ENCODE data around the gene RNF227.
"Not testable (repeated sequence)": the region's sequence is repeated elsewhere in the genome, so short reads cannot be mapped to it uniquely, and the experiment has no call there.

Gene RNF227

DNA sequence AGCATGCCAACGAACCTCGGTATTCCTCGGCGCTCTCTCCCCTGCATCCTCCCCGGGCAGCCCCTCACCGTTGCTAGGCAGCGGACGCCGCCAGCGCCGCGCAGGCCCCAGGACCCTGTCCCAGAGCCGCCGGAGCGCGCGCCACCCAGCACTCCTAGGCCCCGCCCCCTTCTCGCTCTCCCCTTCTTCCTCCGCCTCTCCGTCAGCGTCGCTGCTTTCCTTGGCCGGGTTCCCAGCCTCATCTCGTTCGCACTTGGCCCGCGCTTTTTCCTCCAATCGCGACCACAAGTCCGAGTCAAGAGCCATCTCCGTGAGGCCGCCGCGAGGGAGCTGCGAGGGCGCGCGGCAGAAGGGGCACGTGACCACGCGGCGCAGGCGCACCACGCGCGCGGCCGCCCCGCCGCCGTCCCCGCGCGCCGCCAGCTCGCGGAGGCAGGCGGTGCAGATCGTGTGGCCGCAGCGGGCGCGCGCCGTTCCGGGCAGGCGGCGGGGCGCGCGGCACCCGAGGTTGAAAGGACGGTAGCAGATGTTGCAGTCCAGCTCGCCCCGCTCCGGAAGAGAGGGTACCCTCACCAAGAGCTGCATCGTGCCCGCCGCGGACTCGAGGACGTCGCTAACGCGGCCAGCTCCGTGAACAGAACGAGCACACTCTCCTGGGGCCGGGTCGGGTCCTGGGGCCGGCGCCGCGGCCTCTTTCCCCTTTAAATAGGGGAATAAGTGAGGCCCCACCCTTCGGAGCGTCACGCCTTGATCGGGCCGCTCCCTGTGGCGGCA lies at the start of gene RNF227:
TSS of gene RNF227 (minus strand) at position 679 of the 774 bp plus-strand sequence. CDS start at position 585, 94 bp downstream.
- Histone ChIP-seq H3K4me3 (ENCODE audit: low read depth in 1 of 2, low read length in 2 of 2) (peak within 1 kb of the TSS; percentile 67 to 83), H3K27me3 (ENCODE audit: control insufficient read depth in 1 of 2, insufficient read depth in 2 of 2, low read length in 2 of 2) (no peaks in the 10 kb centered on the region), H3K9me3 (ENCODE audit: low read length) (no peaks in the 10 kb centered on the region), H3K9ac (ENCODE audit: low read length) (peak within 1 kb of the TSS; percentile 73), H3K36me3 (ENCODE audit: insufficient read depth, low read length) (peaks cover 17% of the 10 kb centered on the region), H3K4me1 (ENCODE audit: insufficient read depth, low read length) (peaks cover 15% of the 10 kb centered on the region), H3K27ac (ENCODE audit: low read depth, low read length) (peak within 1 kb of the TSS; percentile 95)

DNA sequence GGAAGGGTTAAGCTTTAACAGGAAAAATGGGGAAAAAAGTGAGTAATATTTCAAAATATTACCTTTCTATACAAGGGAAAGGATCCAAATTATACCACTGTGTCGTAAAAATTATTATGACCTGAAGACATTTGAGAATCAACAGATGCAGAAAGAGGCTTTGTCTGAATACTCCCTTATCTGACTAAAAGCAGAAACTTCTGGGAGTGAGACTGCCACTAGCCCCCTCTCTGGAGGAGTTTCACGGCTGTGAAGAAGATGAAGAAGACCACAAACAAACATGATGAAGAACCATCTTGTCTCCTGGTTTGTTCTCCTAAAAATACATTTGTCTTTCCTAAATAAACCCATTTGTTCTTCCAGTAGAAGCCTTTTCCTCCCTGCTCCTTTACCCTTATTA lies 45.3 kb upstream of the RNF227 start:
- Histone ChIP-seq H3K9ac (ENCODE audit: low read length) (no peak overlapping the region), H3K27me3 (ENCODE audit: control insufficient read depth in 1 of 2, insufficient read depth in 2 of 2, low read length in 2 of 2) (no peaks in the 10 kb centered on the region), H3K9me3 (ENCODE audit: low read length) (no peaks in the 10 kb centered on the region), H3K4me1 (ENCODE audit: insufficient read depth, low read length) (peaks cover 5% of the 10 kb centered on the region), H3K27ac (ENCODE audit: low read depth, low read length) (no peak overlapping the region), H3K36me3 (ENCODE audit: insufficient read depth, low read length) (no peaks in the 10 kb centered on the region), H3K4me3 (ENCODE audit: low read depth in 1 of 2, low read length in 2 of 2) (no peak overlapping the region)

DNA sequence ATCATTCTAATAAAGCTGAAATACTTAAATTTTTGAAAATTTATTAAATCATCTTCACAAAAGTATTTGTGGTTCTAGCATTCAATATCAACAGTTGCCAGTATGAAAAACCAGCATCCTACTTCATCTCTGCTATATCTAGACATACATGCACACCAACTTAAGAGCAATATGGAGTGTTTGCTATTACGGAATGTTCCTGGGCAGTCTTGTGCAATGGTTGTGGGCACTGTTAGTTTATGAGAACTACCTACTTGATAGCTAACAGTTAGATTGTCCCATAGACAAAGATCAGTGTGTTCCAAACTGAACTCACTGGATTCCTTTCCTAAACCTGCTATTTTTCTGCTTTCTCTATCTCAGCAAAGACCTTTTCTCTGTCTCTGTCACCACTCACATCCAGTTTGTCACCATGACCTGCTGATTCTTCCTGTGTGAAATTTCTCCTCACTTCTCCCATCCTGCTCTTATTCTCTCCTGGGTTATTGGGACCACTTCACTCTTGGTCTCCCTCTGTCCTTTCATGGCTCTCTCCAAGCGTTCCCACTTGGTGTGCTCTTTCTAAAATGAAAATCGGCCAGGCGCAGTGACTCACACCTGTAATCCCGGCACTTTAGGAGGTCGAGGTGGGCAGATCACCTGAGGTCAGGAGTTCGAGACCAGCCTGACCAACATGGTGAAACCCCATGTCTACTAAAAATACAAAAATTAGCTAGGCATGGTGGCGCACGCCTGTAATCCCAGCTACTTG lies 43.6 kb upstream of the RNF227 start:
- H3K36me3 ChIP-seq (ENCODE audit: insufficient read depth, low read length) = no peaks in the 10 kb centered on the region
- H3K27ac ChIP-seq (ENCODE audit: low read depth, low read length) = no peak overlapping the region
- no peaks in the 10 kb centered on the region for H3K9me3 ChIP-seq (ENCODE audit: low read length)
- peaks cover 14% of the 10 kb centered on the region for H3K4me1 ChIP-seq (ENCODE audit: insufficient read depth, low read length)
- no peaks in the 10 kb centered on the region for H3K27me3 ChIP-seq (ENCODE audit: control insufficient read depth in 1 of 2, insufficient read depth in 2 of 2, low read length in 2 of 2)
- no peak overlapping the region for H3K9ac ChIP-seq (ENCODE audit: low read length)
- H3K4me3 ChIP-seq (ENCODE audit: low read depth in 1 of 2, low read length in 2 of 2) = no peak overlapping the region

- Histone ChIP-seq H3K27me3 (ENCODE audit: control insufficient read depth in 1 of 2, insufficient read depth in 2 of 2, low read length in 2 of 2) (no peaks in the 10 kb centered on the region), H3K27ac (ENCODE audit: low read depth, low read length) (peak overlapping the region; percentile 31), H3K9me3 (ENCODE audit: low read length) (no peaks in the 10 kb centered on the region), H3K36me3 (ENCODE audit: insufficient read depth, low read length) (no peaks in the 10 kb centered on the region), H3K9ac (ENCODE audit: low read length) (no peak overlapping the region), H3K4me3 (ENCODE audit: low read depth in 1 of 2, low read length in 2 of 2) (peak overlapping the region in 1 of 2 donors; percentile 27), H3K4me1 (ENCODE audit: insufficient read depth, low read length) (peaks cover 21% of the 10 kb centered on the region)
Measured at GRCh38 chr17:7956228-7956965, 40.3 kb upstream of the RNF227 start.

GRCh38 chr17:7955414-7956227 lies 39.5 kb upstream of the RNF227 start:
- no peak overlapping the region for H3K4me3 ChIP-seq (ENCODE audit: low read depth in 1 of 2, low read length in 2 of 2)
- peaks cover 21% of the 10 kb centered on the region for H3K4me1 ChIP-seq (ENCODE audit: insufficient read depth, low read length)
- H3K9me3 ChIP-seq (ENCODE audit: low read length) = no peaks in the 10 kb centered on the region
- no peak overlapping the region for H3K9ac ChIP-seq (ENCODE audit: low read length)
- no peaks in the 10 kb centered on the region for H3K27me3 ChIP-seq (ENCODE audit: control insufficient read depth in 1 of 2, insufficient read depth in 2 of 2, low read length in 2 of 2)
- H3K36me3 ChIP-seq (ENCODE audit: insufficient read depth, low read length) = no peaks in the 10 kb centered on the region
- H3K27ac ChIP-seq (ENCODE audit: low read depth, low read length) = peak overlapping the region; percentile 31

DNA sequence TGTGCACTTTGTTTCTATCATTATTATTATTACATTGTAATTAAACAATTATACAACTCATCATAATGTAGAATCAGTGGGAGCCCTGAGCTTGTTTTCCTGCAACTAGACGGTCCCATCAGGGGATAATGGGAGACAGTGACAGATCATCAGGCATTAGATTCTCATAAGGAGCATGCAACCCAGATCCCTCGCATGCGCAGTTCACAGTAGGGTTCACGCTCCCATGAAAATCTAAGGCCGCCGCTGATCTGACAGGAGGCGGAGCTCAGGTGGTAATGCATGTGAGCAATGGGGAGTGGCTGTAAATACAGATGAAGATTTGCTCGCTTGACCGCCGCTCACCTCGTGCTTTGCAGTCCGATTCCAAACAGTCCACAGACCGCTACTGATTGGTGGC lies 37.2 kb upstream of the RNF227 start:
- not testable (repeated sequence) for H3K9me3 ChIP-seq (ENCODE audit: low read length); H3K27ac ChIP-seq (ENCODE audit: low read depth, low read length); H3K4me3 ChIP-seq (ENCODE audit: low read depth in 1 of 2, low read length in 2 of 2); H3K27me3 ChIP-seq (ENCODE audit: control insufficient read depth in 1 of 2, insufficient read depth in 2 of 2, low read length in 2 of 2); H3K9ac ChIP-seq (ENCODE audit: low read length)
- Histone ChIP-seq H3K4me1 (ENCODE audit: insufficient read depth, low read length) (peaks cover 21% of the 10 kb centered on the region), H3K36me3 (ENCODE audit: insufficient read depth, low read length) (peaks cover 14% of the 10 kb centered on the region)

DNA sequence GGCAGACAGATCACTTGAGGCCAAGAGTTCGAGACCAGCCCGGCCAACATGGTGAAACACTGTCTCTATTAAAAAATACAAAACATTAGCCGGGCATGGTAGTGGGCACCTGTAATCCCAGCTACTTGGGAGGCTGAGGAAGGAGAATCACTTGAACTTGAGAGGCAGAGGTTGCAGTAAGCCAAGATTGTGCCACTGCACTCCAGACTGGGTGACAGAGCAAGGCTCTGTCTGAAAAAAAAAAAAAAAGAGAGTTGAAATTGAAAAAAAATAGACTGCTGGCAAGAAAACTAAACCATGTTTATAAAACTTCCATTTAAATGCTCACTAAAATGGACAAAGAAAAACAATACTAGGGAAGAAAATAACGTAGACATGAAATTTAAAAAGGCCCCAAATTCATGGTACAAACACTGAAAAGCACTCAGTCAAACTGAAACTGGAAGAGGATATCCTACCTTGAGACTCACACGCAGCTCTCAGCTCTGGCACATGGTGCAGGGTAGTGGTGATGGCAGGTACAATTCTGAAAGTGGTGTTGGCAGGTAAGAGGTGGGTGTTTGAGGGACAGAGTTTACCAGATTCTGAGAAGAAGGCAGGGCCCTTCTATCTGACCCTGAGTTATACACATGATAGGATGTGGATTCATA lies 35.2 kb upstream of the RNF227 start:
- Histone ChIP-seq H3K4me3 (ENCODE audit: low read depth in 1 of 2, low read length in 2 of 2) (no peak overlapping the region), H3K9me3 (ENCODE audit: low read length) (no peaks in the 10 kb centered on the region), H3K4me1 (ENCODE audit: insufficient read depth, low read length) (peaks cover 15% of the 10 kb centered on the region), H3K36me3 (ENCODE audit: insufficient read depth, low read length) (peaks cover 32% of the 10 kb centered on the region), H3K9ac (ENCODE audit: low read length) (no peak overlapping the region), H3K27me3 (ENCODE audit: control insufficient read depth in 1 of 2, insufficient read depth in 2 of 2, low read length in 2 of 2) (no peaks in the 10 kb centered on the region), H3K27ac (ENCODE audit: low read depth, low read length) (peak overlapping the region; percentile 53)

DNA sequence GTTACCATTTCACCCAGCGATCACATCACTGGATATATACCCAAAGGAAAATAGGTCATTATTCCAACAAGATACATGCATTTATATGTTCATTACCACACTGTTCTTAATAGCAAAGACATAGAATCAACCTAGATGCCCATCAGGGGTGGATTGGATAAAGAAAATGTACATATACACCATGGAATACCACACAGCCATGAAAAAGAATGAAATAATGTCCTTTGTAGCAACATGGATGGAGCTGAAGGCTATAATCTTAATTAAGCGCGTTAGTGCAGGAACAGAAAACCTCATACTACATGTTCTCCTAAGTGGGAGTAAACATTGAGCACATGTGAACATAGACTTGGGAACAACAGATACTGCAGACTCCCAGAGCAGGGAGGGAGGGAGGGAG lies 34.5 kb upstream of the RNF227 start:
- Histone ChIP-seq H3K9me3 (ENCODE audit: low read length) (no peaks in the 10 kb centered on the region), H3K4me1 (ENCODE audit: insufficient read depth, low read length) (peaks cover 8% of the 10 kb centered on the region), H3K27me3 (ENCODE audit: control insufficient read depth in 1 of 2, insufficient read depth in 2 of 2, low read length in 2 of 2) (no peaks in the 10 kb centered on the region), H3K36me3 (ENCODE audit: insufficient read depth, low read length) (peaks cover 39% of the 10 kb centered on the region), H3K27ac (ENCODE audit: low read depth, low read length) (no peak overlapping the region), H3K9ac (ENCODE audit: low read length) (no peak overlapping the region), H3K4me3 (ENCODE audit: low read depth in 1 of 2, low read length in 2 of 2) (no peak overlapping the region)

- H3K36me3 ChIP-seq (ENCODE audit: insufficient read depth, low read length) = peaks cover 61% of the 10 kb centered on the region
- peaks cover 7% of the 10 kb centered on the region for H3K4me1 ChIP-seq (ENCODE audit: insufficient read depth, low read length)
- H3K27me3 ChIP-seq (ENCODE audit: control insufficient read depth in 1 of 2, insufficient read depth in 2 of 2, low read length in 2 of 2) = no peaks in the 10 kb centered on the region
- no peak overlapping the region for H3K27ac ChIP-seq (ENCODE audit: low read depth, low read length)
- no peak overlapping the region for H3K9ac ChIP-seq (ENCODE audit: low read length)
- H3K9me3 ChIP-seq (ENCODE audit: low read length) = no peaks in the 10 kb centered on the region
- H3K4me3 ChIP-seq (ENCODE audit: low read depth in 1 of 2, low read length in 2 of 2) = no peak overlapping the region
Measured at GRCh38 chr17:7947651-7948050, 31.6 kb upstream of the RNF227 start.

DNA sequence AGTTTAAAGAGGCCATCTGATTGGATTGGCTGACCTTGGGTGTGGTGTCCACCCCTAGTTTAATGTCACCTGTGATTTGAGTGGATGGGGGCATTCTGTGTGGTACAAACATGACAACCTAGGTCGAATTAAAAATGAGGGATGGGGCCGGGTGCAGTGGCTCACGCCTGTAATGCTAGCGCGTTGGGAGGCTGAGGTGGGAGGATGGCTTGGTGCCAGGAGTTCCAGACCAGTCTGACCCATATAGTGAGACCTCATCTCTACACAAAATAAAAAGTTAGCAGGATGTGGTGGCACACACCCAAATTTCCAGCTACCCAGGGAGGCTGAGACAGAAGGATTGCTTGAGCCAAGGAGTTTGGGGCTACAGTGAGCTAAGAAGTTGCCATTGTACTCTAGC lies 30.4 kb upstream of the RNF227 start:
- Histone ChIP-seq H3K27ac (ENCODE audit: low read depth, low read length) (no peak overlapping the region), H3K36me3 (ENCODE audit: insufficient read depth, low read length) (peaks cover 62% of the 10 kb centered on the region), H3K27me3 (ENCODE audit: control insufficient read depth in 1 of 2, insufficient read depth in 2 of 2, low read length in 2 of 2) (no peaks in the 10 kb centered on the region), H3K4me1 (ENCODE audit: insufficient read depth, low read length) (no peaks in the 10 kb centered on the region), H3K4me3 (ENCODE audit: low read depth in 1 of 2, low read length in 2 of 2) (no peak overlapping the region), H3K9me3 (ENCODE audit: low read length) (no peaks in the 10 kb centered on the region), H3K9ac (ENCODE audit: low read length) (no peak overlapping the region)

All from muscle layer of colon (tissue), 2 donors.